H9 (cell line): ENCODE measurements around the gene SYP. TPM values are rescaled to one million over a fixed set of nuclear protein-coding genes. Genes with fewer than 3 reads are reported as not detected.

Source experiments
- DNase-seq: peaks from one replicate; pipeline ENCODE4 v3.0.0-alpha.2; 2017
- H2AFZ ChIP-seq: one replicate; pipeline ENCODE4 v1.6.1; 2013; ENCODE audit warnings: mild to moderate bottlenecking, low read length, control low read depth, moderate library complexity
- H2AK5ac ChIP-seq: 2 replicates; pipeline ENCODE4 v1.6.1; 2013; ENCODE audit warnings: low read length, control low read depth, mixed read lengths; ENCODE audit not compliant: insufficient read length
- H2BK120ac ChIP-seq: one replicate; pipeline ENCODE4 v1.6.1; 2013; ENCODE audit warnings: low read depth, mild to moderate bottlenecking, low read length, control low read depth, inconsistent platforms; ENCODE audit not compliant: poor library complexity, severe bottlenecking
- H2BK12ac ChIP-seq: 2 replicates; pipeline ENCODE4 v1.6.1; 2013; ENCODE audit warnings: low read length, control low read depth, mixed read lengths, low read depth; ENCODE audit not compliant: insufficient read length
- H2BK15ac ChIP-seq: 2 replicates; pipeline ENCODE4 v1.6.1; 2013; ENCODE audit warnings: low read depth, low read length, control low read depth
- H2BK20ac ChIP-seq: one replicate; pipeline ENCODE4 v1.6.1; 2013; ENCODE audit warnings: low read depth, mild to moderate bottlenecking, low read length, control low read depth, inconsistent platforms; ENCODE audit not compliant: poor library complexity, severe bottlenecking
- H2BK5ac ChIP-seq: 2 replicates; pipeline ENCODE4 v1.6.1; 2013; ENCODE audit warnings: low read length, control low read depth, mixed read lengths; ENCODE audit not compliant: insufficient read length
- H3K14ac ChIP-seq: 2 replicates; pipeline ENCODE4 v1.6.1; 2013; ENCODE audit warnings: low read length, control low read depth; ENCODE audit not compliant: insufficient read depth
- H3K18ac ChIP-seq: 2 replicates; pipeline ENCODE4 v1.6.1; 2013; ENCODE audit warnings: low read depth, mild to moderate bottlenecking, mixed read lengths, low read length, control low read depth; ENCODE audit not compliant: insufficient read length
- H3K23ac ChIP-seq: 2 replicates; pipeline ENCODE4 v1.6.1; 2013; ENCODE audit warnings: low read length, control low read depth, mixed read lengths, low read depth; ENCODE audit not compliant: insufficient read length
- H3K23me2 ChIP-seq: 2 replicates; pipeline ENCODE4 v1.6.1; 2013; ENCODE audit warnings: low read depth, mild to moderate bottlenecking, mixed read lengths, low read length, control low read depth; ENCODE audit not compliant: insufficient read length, poor library complexity, severe bottlenecking
- H3K27ac ChIP-seq: 2 replicates; pipeline ENCODE4 v1.5.1; 2013; ENCODE audit warnings: low read length, control low read depth, mixed read lengths, low read depth; ENCODE audit not compliant: insufficient read length
- H3K27me3 ChIP-seq: 2 replicates; pipeline ENCODE4 v1.6.1; 2013; ENCODE audit warnings: low read length, control low read depth, inconsistent platforms; ENCODE audit not compliant: insufficient read depth
- H3K4ac ChIP-seq: 2 replicates; pipeline ENCODE4 v1.6.1; 2013; ENCODE audit warnings: low read depth, mild to moderate bottlenecking, control low read depth, inconsistent platforms, low read length, moderate library complexity
- H3K4me1 ChIP-seq: 2 replicates; pipeline ENCODE4 v1.6.1; 2013; ENCODE audit warnings: low read length, control low read depth, inconsistent platforms; ENCODE audit not compliant: insufficient read depth
- H3K4me2 ChIP-seq: 2 replicates; pipeline ENCODE4 v1.6.1; 2013; ENCODE audit warnings: low read length, control low read depth, mixed read lengths; ENCODE audit not compliant: insufficient read length, insufficient read depth
- H3K56ac ChIP-seq: 2 replicates; pipeline ENCODE4 v1.6.1; 2013; ENCODE audit warnings: low read depth, mild to moderate bottlenecking, mixed read lengths, low read length, control low read depth; ENCODE audit not compliant: insufficient read length
- H3K79me1 ChIP-seq: 2 replicates; pipeline ENCODE4 v1.6.1; 2013; ENCODE audit warnings: low read depth, mild to moderate bottlenecking, moderate library complexity, low read length, control low read depth, inconsistent platforms; ENCODE audit not compliant: insufficient read depth, poor library complexity, severe bottlenecking
- H3K79me2 ChIP-seq: 2 replicates; pipeline ENCODE4 v1.6.1; 2013; ENCODE audit warnings: low read length, control low read depth, inconsistent platforms; ENCODE audit not compliant: insufficient read depth
- H3K9ac ChIP-seq: 2 replicates; pipeline ENCODE4 v1.6.1; 2013; ENCODE audit warnings: low read length, control low read depth, mixed read lengths; ENCODE audit not compliant: insufficient read length; ENCODE audit errors: extremely low read depth
- H3K9me3 ChIP-seq: one replicate; pipeline ENCODE4 v1.6.1; 2013; ENCODE audit warnings: low read depth, low read length, inconsistent platforms; ENCODE audit not compliant: control insufficient read depth
- H3T11ph ChIP-seq: one replicate; pipeline ENCODE4 v1.6.1; 2013; ENCODE audit warnings: mild to moderate bottlenecking, low read length, control low read depth, inconsistent platforms
- H4K20me1 ChIP-seq: one replicate; pipeline ENCODE4 v1.6.1; 2013; ENCODE audit not compliant: control insufficient read depth, insufficient read length, insufficient read depth
- H4K5ac ChIP-seq: 2 replicates; pipeline ENCODE4 v1.6.1; 2013; ENCODE audit warnings: low read depth, mild to moderate bottlenecking, mixed read lengths, low read length, control low read depth; ENCODE audit not compliant: insufficient read length
- H4K8ac ChIP-seq: replicated peaks from 2 replicates; pipeline ENCODE4 v1.6.1; 2013; ENCODE audit warnings: low read length, control low read depth, mixed read lengths, low read depth; ENCODE audit not compliant: insufficient read length
- H4K91ac ChIP-seq: 2 replicates; pipeline ENCODE4 v1.6.1; 2013; ENCODE audit warnings: low read depth, mild to moderate bottlenecking, moderate library complexity, mixed read lengths, low read length, control low read depth; ENCODE audit not compliant: insufficient read length
- H3K27ac Mint-ChIP-seq, 3 experiments: 2 replicates in 2 of 3; 3 replicates in 1 of 3; pipeline ENCODE4 v1.8.0; 2020 to 2021; ENCODE audit warnings: mixed read lengths in 3 of 3, mild to moderate bottlenecking in 1 of 3, moderate library complexity in 1 of 3
- H3K27me3 Mint-ChIP-seq: 2 replicates; pipeline ENCODE4 v1.8.0; 2021; ENCODE audit warnings: low read depth, mild to moderate bottlenecking, moderate library complexity, mixed read lengths
- H3K36me3 Mint-ChIP-seq, 3 experiments: 2 replicates in 2 of 3; 3 replicates in 1 of 3; pipeline ENCODE4 v1.8.0; 2020 to 2021; ENCODE audit warnings: low read depth in 3 of 3, mixed read lengths in 3 of 3; ENCODE audit not compliant: insufficient read depth in 1 of 3
- H3K4me1 Mint-ChIP-seq, 2 experiments: 2 replicates each; pipeline ENCODE4 v1.8.0; 2020; ENCODE audit warnings: mixed read lengths in 2 of 2
- H3K4me3 Mint-ChIP-seq, 2 experiments: 2 replicates in 1 of 2; 3 replicates in 1 of 2; pipeline ENCODE4 v1.8.0; 2020 to 2021; ENCODE audit warnings: mild to moderate bottlenecking in 2 of 2, mixed read lengths in 2 of 2, moderate library complexity in 1 of 2
- H3K9me3 Mint-ChIP-seq, 2 experiments: 2 replicates in 1 of 2; 3 replicates in 1 of 2; pipeline ENCODE4 v1.8.0; 2020; ENCODE audit warnings: mild to moderate bottlenecking in 2 of 2, mixed read lengths in 2 of 2, moderate library complexity in 1 of 2
- whole genome bisulfite sequencing: extraction: QIAGEN DNeasy Blood & Tissue Kit; methylation state at CpG from one replicate; pipeline ENCODE4 v1.1.7; 2013; ENCODE audit warnings: missing lambda C conversion rate, low lambda C conversion rate, mixed read lengths; ENCODE audit not compliant: insufficient read length; ENCODE audit errors: extremely low coverage; 5-methylcytosine and 5-hydroxymethylcytosine counted together
- total RNA-seq: library from RNA; stranded (reverse); gene quantifications from 2 replicates; pipeline ENCODE4 v1.2.1, GENCODE V29; 2021
- TF ChIP-seq, protein P1 (sequence below): fragments of 200-600 bp; sonication (generic); conservative IDR thresholded peaks from 3 replicates; pipeline ENCODE4 v1.8.0; 2021; ENCODE audit warnings: antibody characterized with exemption, mild to moderate bottlenecking

The SYP gene
- total RNA-seq, 1 experiment from 2014 or later, result 1.8 TPM

DNA sequence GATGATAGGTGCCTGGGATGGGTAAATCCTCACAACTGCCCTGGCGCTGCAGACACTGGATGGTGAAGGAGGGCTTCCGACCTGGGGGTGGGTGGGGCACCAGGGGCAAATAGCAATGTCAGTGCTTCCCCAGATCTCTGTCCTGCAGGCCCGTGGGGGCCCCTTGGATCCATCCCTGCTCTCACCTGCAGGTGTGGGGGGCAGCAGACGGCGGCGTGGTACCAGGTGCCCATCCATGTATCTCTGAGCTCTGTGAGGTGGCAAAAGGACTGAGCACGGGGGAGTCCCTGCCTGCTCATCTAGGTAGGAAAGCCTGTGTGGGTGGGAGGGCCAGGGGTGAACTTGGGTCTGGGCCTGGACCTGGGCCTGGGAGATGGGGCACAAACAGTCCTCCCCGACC, 6.5 kb upstream of the SYP start:
- WGBS, result no CpG with 5 or more reads among the region's 8 CpGs

More for the DNA sequence above, 6.5 kb upstream of the SYP start:
- Histone ChIP-seq H4K91ac (no peak overlapping the region), H3K4me2 (no peak overlapping the region), H2BK15ac (no peak overlapping the region), H3K79me2 (no peaks in the 10 kb centered on the region), H2BK20ac (no peak overlapping the region), H3K79me1 (no peaks in the 10 kb centered on the region), H4K5ac (no peak overlapping the region), H3T11ph (no peak overlapping the region), H3K27me3 (no peaks in the 10 kb centered on the region), H2AK5ac (no peak overlapping the region), H3K56ac (no peak overlapping the region), H3K4me1 (no peaks in the 10 kb centered on the region), H3K4ac (no peak overlapping the region), H2BK5ac (no peak overlapping the region), H3K14ac (no peak overlapping the region), H3K23ac (no peak overlapping the region), H2AFZ (no peak overlapping the region), H4K20me1 (no peaks in the 10 kb centered on the region), H4K8ac (no peak overlapping the region), H2BK120ac (no peak overlapping the region), H3K9ac (no peak overlapping the region), H3K9me3 (peaks cover 22% of the 10 kb centered on the region), H3K18ac (no peak overlapping the region), H3K27ac (no peak overlapping the region), H2BK12ac (no peak overlapping the region), H3K23me2 (no peaks in the 10 kb centered on the region)
- Mint-ChIP-seq H3K27me3 (peaks cover 4% of the 10 kb centered on the region), H3K9me3 (peaks cover 58 to 83% of the 10 kb centered on the region in 2 experiments), H3K27ac (no peak overlapping the region), H3K4me3 (no peak overlapping the region), H3K4me1 (peaks cover 0 to 18% of the 10 kb centered on the region in 2 experiments; a peak in 2 of 4 replicates), H3K36me3 (peaks cover 0 to 6% (median 4%) of the 10 kb centered on the region in 3 experiments; a peak in 2 of 7 replicates)
- TF ChIP-seq, protein P1, sequence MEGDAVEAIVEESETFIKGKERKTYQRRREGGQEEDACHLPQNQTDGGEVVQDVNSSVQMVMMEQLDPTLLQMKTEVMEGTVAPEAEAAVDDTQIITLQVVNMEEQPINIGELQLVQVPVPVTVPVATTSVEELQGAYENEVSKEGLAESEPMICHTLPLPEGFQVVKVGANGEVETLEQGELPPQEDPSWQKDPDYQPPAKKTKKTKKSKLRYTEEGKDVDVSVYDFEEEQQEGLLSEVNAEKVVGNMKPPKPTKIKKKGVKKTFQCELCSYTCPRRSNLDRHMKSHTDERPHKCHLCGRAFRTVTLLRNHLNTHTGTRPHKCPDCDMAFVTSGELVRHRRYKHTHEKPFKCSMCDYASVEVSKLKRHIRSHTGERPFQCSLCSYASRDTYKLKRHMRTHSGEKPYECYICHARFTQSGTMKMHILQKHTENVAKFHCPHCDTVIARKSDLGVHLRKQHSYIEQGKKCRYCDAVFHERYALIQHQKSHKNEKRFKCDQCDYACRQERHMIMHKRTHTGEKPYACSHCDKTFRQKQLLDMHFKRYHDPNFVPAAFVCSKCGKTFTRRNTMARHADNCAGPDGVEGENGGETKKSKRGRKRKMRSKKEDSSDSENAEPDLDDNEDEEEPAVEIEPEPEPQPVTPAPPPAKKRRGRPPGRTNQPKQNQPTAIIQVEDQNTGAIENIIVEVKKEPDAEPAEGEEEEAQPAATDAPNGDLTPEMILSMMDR, result no peak
- no peak for DNase-seq
